ENCODE results near the gene RNASE8.
"Not testable (repeated sequence)": the region's sequence is repeated elsewhere in the genome, so short reads cannot be mapped to it uniquely, and the experiment has no call there.

The RNASE8 gene

GRCh38 chr14:21030531-21030930 is 27.1 kb upstream of the RNASE8 start:
- DNase-seq (ENCODE audit: low read depth in 2 of 2), result no peak

- DNase-seq (ENCODE audit: low read depth in 2 of 2), result no peak
Observed at GRCh38 chr14:21032326-21033132, 25.1 kb upstream of the RNASE8 start.

GRCh38 chr14:21033133-21033698 is 24.4 kb upstream of the RNASE8 start:
- no peak for DNase-seq (ENCODE audit: low read depth in 2 of 2)

- DNase-seq (ENCODE audit: low read depth in 2 of 2), result no peak
Observed at GRCh38 chr14:21034707-21035106, 22.9 kb upstream of the RNASE8 start, which contains the start of gene RNASE13. TSS of gene RNASE13 (minus strand) at chr14:21034807. CDS start at chr14:21034288, 519 bp downstream.

- no peak for DNase-seq (ENCODE audit: low read depth in 2 of 2)
Observed at GRCh38 chr14:21036751-21037150, 20.9 kb upstream of the RNASE8 start.

GRCh38 chr14:21037156-21037555 is 20.5 kb upstream of the RNASE8 start:
- no peak for DNase-seq (ENCODE audit: low read depth in 2 of 2)

- DNase-seq (ENCODE audit: low read depth in 2 of 2), result no peak
Observed at GRCh38 chr14:21038441-21039422, 18.9 kb upstream of the RNASE8 start.

- DNase-seq (ENCODE audit: low read depth in 2 of 2), result no peak
Observed at GRCh38 chr14:21039585-21040369, 17.8 kb upstream of the RNASE8 start.

GRCh38 chr14:21040370-21040925 is 17.2 kb upstream of the RNASE8 start:
- DNase-seq (ENCODE audit: low read depth in 2 of 2), result no peak

- not testable (repeated sequence) for DNase-seq (ENCODE audit: low read depth in 2 of 2)
Observed at GRCh38 chr14:21040941-21041340, 16.7 kb upstream of the RNASE8 start.

GRCh38 chr14:21041676-21042433 is 15.8 kb upstream of the RNASE8 start, which contains the start of gene RNASE7:
TSS of gene RNASE7 (plus strand) at chr14:21042362. CDS start at chr14:21042993, 631 bp downstream.
- DNase-seq (ENCODE audit: low read depth in 2 of 2), result no peak

- DNase-seq (ENCODE audit: low read depth in 2 of 2), result no peak
Observed at GRCh38 chr14:21042918-21043317, 14.7 kb upstream of the RNASE8 start.

GRCh38 chr14:21043387-21043973 is 14.1 kb upstream of the RNASE8 start:
- no peak for DNase-seq (ENCODE audit: low read depth in 2 of 2)

- DNase-seq (ENCODE audit: low read depth in 2 of 2), result no peak
Observed at GRCh38 chr14:21043974-21044618, 13.5 kb upstream of the RNASE8 start.

- DNase-seq (ENCODE audit: low read depth in 2 of 2), result no peak
Observed at GRCh38 chr14:21047378-21047781, 10.2 kb upstream of the RNASE8 start.

GRCh38 chr14:21048638-21049037 is 9.0 kb upstream of the RNASE8 start:
- DNase-seq (ENCODE audit: low read depth in 2 of 2), result no peak

GRCh38 chr14:21049271-21049673 is 8.3 kb upstream of the RNASE8 start:
- DNase-seq (ENCODE audit: low read depth in 2 of 2), result no peak

- DNase-seq (ENCODE audit: low read depth in 2 of 2), result no peak
Observed at GRCh38 chr14:21050597-21050996, 7.0 kb upstream of the RNASE8 start.
